NCI-H524 treated with DMSO at 0.1 percent for 48 hours (cell line): ENCODE measurements around the gene STOML1.
"Not testable (repeated sequence)": the region's sequence is repeated elsewhere in the genome, so short reads cannot be mapped to it uniquely, and the experiment has no call there.

ENCODE experiments used
- DNase-seq: peaks from one replicate; lab custom pipeline; 2025; lab: John Stamatoyannopoulos, UW

Gene STOML1

GRCh38 chr15:73987250-73987649 is 4.8 kb downstream of the STOML1 start:
- no peak for DNase-seq

GRCh38 chr15:73986776-73987056 is 5.4 kb downstream of the STOML1 start:
- no peak for DNase-seq

GRCh38 chr15:73986055-73986775 is 5.9 kb downstream of the STOML1 start:
- no peak for DNase-seq

GRCh38 chr15:73985101-73985873 is 6.8 kb downstream of the STOML1 start:
- no peak for DNase-seq

GRCh38 chr15:73984208-73984979 is 7.7 kb downstream of the STOML1 start:
- DNase-seq = no peak

GRCh38 chr15:73983773-73984172 is 8.3 kb downstream of the STOML1 start:
- DNase-seq = no peak

- no peak for DNase-seq
Observed at GRCh38 chr15:73983211-73983727, 8.8 kb downstream of the STOML1 start.

- no peak for DNase-seq
Observed at GRCh38 chr15:73982222-73982962, 9.7 kb downstream of the STOML1 start.

- no peak for DNase-seq
Observed at GRCh38 chr15:73981761-73982221, 10.3 kb downstream of the STOML1 start.

- no peak for DNase-seq
Observed at GRCh38 chr15:73979636-73980035, 12.5 kb downstream of the STOML1 start.

- no peak for DNase-seq
Observed at GRCh38 chr15:73978896-73979295, 13.2 kb downstream of the STOML1 start.

- not testable (repeated sequence) for DNase-seq
Observed at GRCh38 chr15:73975440-73976125, 16.5 kb downstream of the STOML1 start.

GRCh38 chr15:73973683-73974200 is 18.4 kb downstream of the STOML1 start:
- DNase-seq = not testable (repeated sequence)

- peak; percentile 38 for DNase-seq
Observed at GRCh38 chr15:73972984-73973682, 19.0 kb downstream of the STOML1 start.

GRCh38 chr15:73969151-73969759 is 22.8 kb downstream of the STOML1 start:
- no peak for DNase-seq

- no peak for DNase-seq
Observed at GRCh38 chr15:73968461-73968860, 23.6 kb downstream of the STOML1 start.

- DNase-seq = no peak
Observed at GRCh38 chr15:73965758-73966113, 26.4 kb downstream of the STOML1 start.

- no peak for DNase-seq
Observed at GRCh38 chr15:73965094-73965757, 26.9 kb downstream of the STOML1 start.

GRCh38 chr15:73964736-73965093 is 27.4 kb downstream of the STOML1 start:
- DNase-seq = peak; percentile 66

- no peak for DNase-seq
Observed at GRCh38 chr15:73962433-73962832, 29.7 kb downstream of the STOML1 start.
